T-helper 17 cell (primary cell): ENCODE results near the gene PLEKHF1. TPM values are rescaled to one million over a fixed set of nuclear protein-coding genes. Genes with fewer than 3 reads are reported as not detected.

Experiments
- ATAC-seq: fragments of 150-1000 bp; cut with Tn5 transposase; 2 replicates; pipeline ENCODE4 v1.10.0; 2021; ENCODE audit warnings: mild to moderate bottlenecking, moderate library complexity
- DNase-seq, 3 donors: peaks; one replicate each; pipeline versions ENCODE4 v3.0.0 to v3.0.0-alpha.2; 2020 to 2021
- H3K9me3 ChIP-seq: one replicate; pipeline ENCODE4 v1.7.0; 2013; ENCODE audit warnings: low read length, mild to moderate bottlenecking; ENCODE audit not compliant: control insufficient read depth, poor library complexity, severe bottlenecking
- H3K27ac Mint-ChIP-seq: one replicate; pipeline ENCODE4 v1.8.0; 2022; ENCODE audit warnings: mild to moderate bottlenecking, moderate library complexity, mixed read lengths
- H3K27me3 Mint-ChIP-seq: one replicate; pipeline ENCODE4 v1.8.0; 2022; ENCODE audit warnings: mixed read lengths
- H3K36me3 Mint-ChIP-seq: one replicate; pipeline ENCODE4 v1.8.0; 2022; ENCODE audit warnings: low read depth, mixed read lengths
- H3K4me1 Mint-ChIP-seq: one replicate; pipeline ENCODE4 v1.8.0; 2022; ENCODE audit warnings: mild to moderate bottlenecking, mixed read lengths
- H3K4me3 Mint-ChIP-seq: one replicate; pipeline ENCODE4 v1.8.0; 2022; ENCODE audit warnings: mild to moderate bottlenecking, moderate library complexity, mixed read lengths
- total RNA-seq, 4 donors: library from RNA in 2 of 4; stranded (reverse) in 2 of 4; gene quantifications; one replicate each; pipeline ENCODE4 v1.2.3 and lab custom pipeline; 2022 to 2026

The PLEKHF1 gene, protein sequence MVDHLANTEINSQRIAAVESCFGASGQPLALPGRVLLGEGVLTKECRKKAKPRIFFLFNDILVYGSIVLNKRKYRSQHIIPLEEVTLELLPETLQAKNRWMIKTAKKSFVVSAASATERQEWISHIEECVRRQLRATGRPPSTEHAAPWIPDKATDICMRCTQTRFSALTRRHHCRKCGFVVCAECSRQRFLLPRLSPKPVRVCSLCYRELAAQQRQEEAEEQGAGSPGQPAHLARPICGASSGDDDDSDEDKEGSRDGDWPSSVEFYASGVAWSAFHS
- total RNA-seq (10 to 100 TPM; 13.5 to 20.7 TPM), total RNA-seq (lab: John Stamatoyannopoulos, UW) (28.1 to 50.8 reads per million in 2 donors)

DNA sequence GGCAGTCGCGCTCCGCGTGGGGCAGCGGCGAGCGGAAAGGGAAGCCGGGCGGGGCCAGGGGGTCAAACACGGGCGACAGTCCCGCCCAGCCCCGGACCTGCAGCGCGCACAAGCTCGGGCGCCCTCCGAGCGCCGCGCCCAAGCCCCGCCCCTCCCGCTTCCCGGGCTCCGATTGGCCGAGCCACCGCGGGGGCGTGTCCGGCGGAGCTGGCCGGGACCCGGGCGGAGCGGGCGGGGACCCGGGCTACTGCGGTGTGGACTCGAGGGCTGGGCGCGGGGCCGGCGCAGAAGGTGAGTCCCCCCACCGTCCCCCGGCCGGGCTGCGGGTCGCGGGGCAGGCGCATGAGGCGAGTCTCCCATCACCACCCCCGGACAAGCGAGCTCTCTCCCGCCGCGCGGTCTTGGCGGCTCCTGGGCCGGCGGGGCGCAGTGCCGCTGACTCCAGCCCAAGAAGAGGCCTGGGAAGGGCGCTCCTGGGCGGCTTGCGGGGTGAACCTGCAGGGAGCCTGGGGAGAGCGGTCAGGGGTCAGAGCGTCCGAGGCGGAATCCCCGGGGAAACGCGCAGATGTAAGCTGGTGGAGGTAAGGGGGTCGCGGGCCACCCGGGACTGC lies at the start of gene PLEKHF1:
Gene PLEKHF1, plus strand, starts transcription at position 247 of the 611 bp plus-strand sequence. CDS start 8,379 bp downstream, outside the sequence.
- Mint-ChIP-seq H3K27ac (peak within 1 kb of the TSS; percentile 98), H3K36me3 (peaks cover 8% of the 10 kb centered on the region), H3K27me3 (no peaks in the 10 kb centered on the region), H3K4me3 (peak within 1 kb of the TSS; percentile 96), H3K4me1 (peaks cover 41% of the 10 kb centered on the region)
- DNase-seq = peak; percentile 67 to 86 (median 81)
- ATAC-seq = peak; percentile 73
- no peaks in the 10 kb centered on the region for H3K9me3 ChIP-seq

DNA sequence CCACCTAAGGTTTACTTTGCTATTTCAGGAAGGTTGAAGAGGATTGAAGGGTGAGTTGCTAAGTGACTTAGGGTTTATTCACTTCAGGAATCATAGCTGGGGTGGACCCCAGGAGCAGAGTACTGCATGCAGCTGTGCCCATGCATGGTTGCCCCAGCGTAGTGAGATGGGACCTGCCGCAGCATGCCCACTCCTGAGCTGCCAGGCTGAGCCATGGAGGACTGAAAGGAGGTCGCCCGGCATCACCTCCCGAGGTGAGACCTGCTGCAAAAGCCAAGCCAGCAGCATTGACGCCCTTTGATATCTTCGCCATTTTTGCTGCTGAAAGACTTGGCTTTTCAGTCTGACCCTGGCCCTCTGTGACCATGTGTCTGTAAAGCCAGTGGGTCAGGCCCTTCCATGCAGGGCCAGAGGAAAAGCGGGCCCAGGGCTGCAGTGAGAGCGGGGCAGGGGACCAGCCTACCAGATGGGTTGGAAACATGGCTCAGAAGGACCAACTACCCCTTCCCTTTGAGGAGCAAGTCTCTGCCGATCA lies 49.3 kb upstream of the PLEKHF1 start:
- H3K27ac Mint-ChIP-seq = peak overlapping the region; percentile 29

GRCh38 chr19:29616541-29616940 lies 48.7 kb upstream of the PLEKHF1 start:
- DNase-seq (no peak), ATAC-seq (no peak)
- H3K4me1 Mint-ChIP-seq = peaks cover 21% of the 10 kb centered on the region
- H3K27me3 Mint-ChIP-seq = no peaks in the 10 kb centered on the region
- H3K9me3 ChIP-seq = no peaks in the 10 kb centered on the region
- no peak overlapping the region for H3K4me3 Mint-ChIP-seq
- H3K36me3 Mint-ChIP-seq = peaks cover 16% of the 10 kb centered on the region
- no peak overlapping the region for H3K27ac Mint-ChIP-seq

More for the DNA sequence above, 49.3 kb upstream of the PLEKHF1 start:
- Mint-ChIP-seq H3K4me3 (no peak overlapping the region), H3K27me3 (no peaks in the 10 kb centered on the region), H3K4me1 (peaks cover 15% of the 10 kb centered on the region), H3K36me3 (peaks cover 16% of the 10 kb centered on the region)
- ATAC-seq (no peak), DNase-seq (no peak)
- no peaks in the 10 kb centered on the region for H3K9me3 ChIP-seq

- H3K27ac Mint-ChIP-seq = peak overlapping the region; percentile 80
- no peaks in the 10 kb centered on the region for H3K27me3 Mint-ChIP-seq
- no peak overlapping the region for H3K4me3 Mint-ChIP-seq
- H3K4me1 Mint-ChIP-seq = peaks cover 32% of the 10 kb centered on the region
- DNase-seq (no peak), ATAC-seq (no peak)
- H3K36me3 Mint-ChIP-seq = peaks cover 11% of the 10 kb centered on the region
- H3K9me3 ChIP-seq = no peaks in the 10 kb centered on the region
These were observed 47.6 kb upstream of the PLEKHF1 start for GRCh38 chr19:29617366-29618266.

DNA sequence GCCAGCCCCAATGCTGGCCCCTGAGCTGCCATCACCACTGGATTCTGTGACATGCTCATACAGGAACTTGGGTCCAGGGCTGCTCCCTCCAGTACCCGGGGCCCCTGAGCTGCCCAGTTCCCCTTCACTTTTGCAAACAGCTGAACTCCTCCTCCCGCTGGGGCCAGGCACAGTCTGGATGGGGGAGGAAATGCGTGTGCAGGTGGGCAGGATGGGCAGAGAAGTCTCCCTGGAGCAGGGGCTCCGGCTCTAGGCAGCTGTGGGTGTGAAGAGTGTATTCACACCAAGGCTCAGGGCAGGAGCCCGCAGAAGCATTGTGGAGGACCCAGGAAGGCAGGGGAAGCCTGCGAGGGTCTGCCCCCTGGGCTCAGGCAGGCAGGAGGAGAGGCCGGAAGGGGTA lies 46.8 kb upstream of the PLEKHF1 start:
- Mint-ChIP-seq H3K4me1 (peaks cover 38% of the 10 kb centered on the region), H3K27ac (peak overlapping the region; percentile 80), H3K36me3 (peaks cover 4% of the 10 kb centered on the region), H3K27me3 (no peaks in the 10 kb centered on the region), H3K4me3 (no peak overlapping the region)
- ATAC-seq (no peak), DNase-seq (no peak)
- no peaks in the 10 kb centered on the region for H3K9me3 ChIP-seq

GRCh38 chr19:29618871-29619270 lies 46.4 kb upstream of the PLEKHF1 start:
- no peaks in the 10 kb centered on the region for H3K27me3 Mint-ChIP-seq
- H3K36me3 Mint-ChIP-seq = peaks cover 4% of the 10 kb centered on the region
- peaks cover 42% of the 10 kb centered on the region for H3K4me1 Mint-ChIP-seq
- H3K27ac Mint-ChIP-seq = no peak overlapping the region
- no peak overlapping the region for H3K4me3 Mint-ChIP-seq
- H3K9me3 ChIP-seq = no peaks in the 10 kb centered on the region
- DNase-seq (no peak), ATAC-seq (no peak)

DNA sequence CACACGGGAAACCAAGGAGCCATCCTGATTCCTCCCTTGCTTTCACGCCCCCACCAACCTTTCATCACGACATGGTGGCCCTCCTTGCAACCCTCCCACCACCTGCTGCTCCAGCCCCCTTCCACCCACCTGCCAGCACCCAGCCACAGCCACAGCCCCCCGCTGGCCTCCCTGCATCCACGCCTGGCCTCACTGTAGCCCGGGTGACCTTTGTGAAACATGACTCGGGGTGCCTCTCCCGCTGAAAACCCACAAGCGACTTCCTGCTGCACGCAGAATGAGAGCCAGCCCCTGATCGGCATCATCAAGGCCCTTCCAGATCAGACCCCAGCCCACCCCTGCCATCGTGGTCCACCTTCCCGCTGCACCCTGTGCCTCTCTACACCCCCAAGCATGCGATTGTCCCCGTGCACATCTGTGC lies 44.3 kb upstream of the PLEKHF1 start:
- Mint-ChIP-seq H3K27ac (peak overlapping the region; percentile 94), H3K4me1 (peaks cover 51% of the 10 kb centered on the region), H3K36me3 (no peaks in the 10 kb centered on the region), H3K27me3 (no peaks in the 10 kb centered on the region), H3K4me3 (peak overlapping the region; percentile 90)
- no peaks in the 10 kb centered on the region for H3K9me3 ChIP-seq
- no peak for ATAC-seq
- DNase-seq = no peak

GRCh38 chr19:29622166-29623070 lies 42.8 kb upstream of the PLEKHF1 start:
- no peaks in the 10 kb centered on the region for H3K27me3 Mint-ChIP-seq
- H3K4me1 Mint-ChIP-seq = peaks cover 48% of the 10 kb centered on the region
- H3K27ac Mint-ChIP-seq = peak overlapping the region; percentile 94
- ATAC-seq = peak; percentile 69
- no peaks in the 10 kb centered on the region for H3K36me3 Mint-ChIP-seq
- no peak for DNase-seq
- H3K9me3 ChIP-seq = no peaks in the 10 kb centered on the region
- H3K4me3 Mint-ChIP-seq = peak overlapping the region; percentile 83

DNA sequence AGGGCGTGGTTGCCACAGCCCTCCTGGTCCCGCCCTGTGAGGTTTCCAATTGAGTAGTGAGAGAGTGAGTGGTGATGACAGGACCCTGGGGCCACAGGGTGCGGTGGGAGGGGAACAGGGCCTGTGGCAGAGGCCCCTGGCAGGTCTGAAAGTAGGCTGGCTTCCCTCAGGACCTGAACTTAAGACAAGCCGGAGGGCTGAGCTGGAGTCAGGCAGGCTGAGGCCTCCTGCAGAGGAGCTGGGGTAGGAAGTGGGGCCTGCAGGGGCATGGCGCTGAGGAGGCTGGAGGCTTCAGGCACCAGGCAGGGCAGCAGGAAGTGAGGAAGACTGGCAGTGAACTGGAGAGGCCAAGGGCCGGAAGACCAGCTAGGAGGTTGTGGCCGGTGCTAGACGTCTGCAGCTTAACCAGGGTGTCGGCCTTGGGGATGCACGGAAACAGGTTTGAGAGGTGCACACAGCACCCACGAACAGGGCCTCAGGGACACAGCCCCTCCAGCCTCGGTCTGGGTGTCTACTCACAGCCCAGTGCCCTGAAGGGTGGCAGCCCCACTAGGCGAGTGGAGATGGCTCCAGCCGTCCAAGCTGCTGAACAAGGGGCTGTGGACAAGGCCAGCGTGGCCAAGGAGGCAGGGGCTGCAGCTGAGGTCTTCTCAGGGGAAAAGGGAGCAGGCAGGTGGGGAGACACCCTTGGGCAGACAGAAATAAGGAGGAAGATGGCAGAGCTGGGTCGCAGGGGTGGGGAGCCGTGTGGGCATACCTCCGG lies 41.4 kb upstream of the PLEKHF1 start:
- Mint-ChIP-seq H3K27me3 (no peaks in the 10 kb centered on the region), H3K4me1 (peaks cover 48% of the 10 kb centered on the region), H3K27ac (peak overlapping the region; percentile 94), H3K36me3 (no peaks in the 10 kb centered on the region), H3K4me3 (peak overlapping the region; percentile 83)
- H3K9me3 ChIP-seq = no peaks in the 10 kb centered on the region
- no peak for DNase-seq
- ATAC-seq = peak; percentile 39

DNA sequence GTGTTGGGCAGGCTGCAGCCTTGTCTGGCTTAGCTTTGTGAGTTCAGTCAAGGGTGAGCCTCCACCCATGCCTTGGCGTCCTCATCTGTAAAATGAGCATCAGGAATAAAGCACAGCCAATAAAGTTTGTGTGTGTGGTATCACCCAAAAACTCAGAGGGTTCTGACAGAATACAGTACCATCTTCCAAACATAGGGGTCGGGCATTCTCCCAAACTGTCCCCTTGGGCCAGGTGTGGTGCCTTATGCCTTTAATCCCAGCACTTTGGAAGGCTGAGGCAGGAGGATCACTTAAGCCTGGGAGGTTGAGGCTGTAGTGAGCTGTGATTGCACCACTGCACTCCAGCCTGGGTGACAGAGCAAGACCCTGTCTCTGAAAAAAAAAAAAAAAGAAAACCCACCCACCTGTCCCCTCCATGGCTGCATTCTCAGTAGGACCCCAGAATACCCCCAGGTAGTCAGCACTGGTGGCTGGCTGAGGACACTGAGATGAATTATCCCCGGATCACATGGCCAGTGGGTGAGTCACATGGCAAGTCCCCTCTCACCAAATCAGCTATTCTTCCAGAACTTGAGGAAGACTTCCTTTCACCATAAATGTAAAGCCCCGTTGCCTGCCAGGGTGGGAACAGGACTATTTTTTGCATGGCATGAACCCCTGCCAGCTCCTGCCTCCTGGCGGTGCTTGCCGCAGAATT lies 40.6 kb upstream of the PLEKHF1 start:
- Mint-ChIP-seq H3K27ac (peak overlapping the region; percentile 94), H3K4me1 (peaks cover 48% of the 10 kb centered on the region), H3K36me3 (no peaks in the 10 kb centered on the region), H3K27me3 (no peaks in the 10 kb centered on the region), H3K4me3 (peak overlapping the region; percentile 83)
- H3K9me3 ChIP-seq = no peaks in the 10 kb centered on the region
- ATAC-seq = no peak
- DNase-seq = no peak

GRCh38 chr19:29625186-29625651 lies 40.0 kb upstream of the PLEKHF1 start:
- ATAC-seq = no peak
- Mint-ChIP-seq H3K27ac (peak overlapping the region; percentile 72), H3K36me3 (no peaks in the 10 kb centered on the region)

More at GRCh38 chr19:29625186-29625651, 40.0 kb upstream of the PLEKHF1 start:
- DNase-seq = no peak
- Mint-ChIP-seq H3K4me1 (peaks cover 45% of the 10 kb centered on the region), H3K4me3 (no peak overlapping the region), H3K27me3 (no peaks in the 10 kb centered on the region)
- no peaks in the 10 kb centered on the region for H3K9me3 ChIP-seq
